Loucy (cell line): ENCODE results near the gene ZDHHC21.

Experiments used
- CTCF ChIP-seq: fragments of 200-600 bp; sonication (generic); conservative IDR thresholded peaks from 2 replicates; pipeline ENCODE4 v1.5.1; 2014; ENCODE audit warnings: mild to moderate bottlenecking, antibody characterized with exemption, low read length
- EZH2phosphoT487 ChIP-seq: fragments of 200-600 bp; IDR thresholded peaks from 2 replicates; pipeline ENCODE4 v1.6.1; 2018; ENCODE audit warnings: antibody characterized with exemption, mild to moderate bottlenecking, moderate library complexity, borderline replicate concordance

- TF ChIP-seq CTCF (no peak), EZH2phosphoT487 (no peak)
Observed at GRCh38 chr9:14591411-14591810, 101.8 kb downstream of the ZDHHC21 start.
